HepG2 (cell line): ENCODE results near the gene EPHA2. TPM values are rescaled to one million over a fixed set of nuclear protein-coding genes. Genes with fewer than 3 reads are reported as not detected.

Experiments
- HBP1 ChIP-seq: IDR thresholded peaks from 2 replicates; pipeline ENCODE4 v1.6.1; 2016; ENCODE audit warnings: low read depth, control low read depth
- HNRNPK ChIP-seq: fragments of 200-400 bp; formaldehyde crosslinking; IDR thresholded peaks from 2 replicates; pipeline ENCODE4 v1.6.1; 2018; ENCODE audit warnings: low read length, low read depth, moderate library complexity, mild to moderate bottlenecking; ENCODE audit not compliant: poor library complexity, severe bottlenecking
- HNRNPL ChIP-seq: fragments of 200-400 bp; formaldehyde crosslinking; IDR thresholded peaks from 2 replicates; pipeline ENCODE4 v1.6.1; 2017; ENCODE audit warnings: mild to moderate bottlenecking, low read depth, low read length
- HOXA7 ChIP-seq: sonication (generic); formaldehyde crosslinking; IDR thresholded peaks from 2 replicates; pipeline ENCODE4 v1.8.1; 2022; ENCODE audit warnings: mild to moderate bottlenecking, missing genetic modification reagents, moderate library complexity
- KDM4B ChIP-seq: sonication (generic); formaldehyde crosslinking; IDR thresholded peaks from 2 replicates; pipeline ENCODE4 v1.4.0; 2020; ENCODE audit warnings: missing genetic modification reagents
- MED1 ChIP-seq: sonication (generic); formaldehyde crosslinking; IDR thresholded peaks from 2 replicates; pipeline ENCODE4 v1.4.0; 2020; ENCODE audit warnings: missing genetic modification reagents
- MEF2D ChIP-seq: sonication (generic); formaldehyde crosslinking; IDR thresholded peaks from 2 replicates; pipeline ENCODE4 v1.5.1; 2020; ENCODE audit warnings: mild to moderate bottlenecking, missing genetic modification reagents
- MTA1 ChIP-seq: sonication (generic); formaldehyde crosslinking; IDR thresholded peaks from 2 replicates; pipeline ENCODE4 v1.4.0; 2020; ENCODE audit warnings: missing genetic modification reagents, mild to moderate bottlenecking, borderline replicate concordance
- NCOR1 ChIP-seq: fragments of 200-600 bp; sonication (generic); IDR thresholded peaks from 2 replicates; pipeline ENCODE4 v1.7.0; 2017; ENCODE audit warnings: antibody characterized with exemption, low read length, borderline replicate concordance
- PHF21A ChIP-seq: sonication (generic); formaldehyde crosslinking; IDR thresholded peaks from 2 replicates; pipeline ENCODE4 v1.5.0; 2020; ENCODE audit warnings: mild to moderate bottlenecking, missing genetic modification reagents
- RBFOX2 ChIP-seq: fragments of 200-400 bp; formaldehyde crosslinking; IDR thresholded peaks from 2 replicates; pipeline ENCODE4 v1.6.1; 2017; ENCODE audit warnings: low read depth, mild to moderate bottlenecking, low read length
- RBM39 ChIP-seq: fragments of 200-400 bp; formaldehyde crosslinking; IDR thresholded peaks from one replicate; pipeline ENCODE4 v1.6.1; 2018; ENCODE audit warnings: antibody characterized with exemption, mild to moderate bottlenecking, low read depth, low read length; ENCODE audit not compliant: poor library complexity, severe bottlenecking
- SIX1 ChIP-seq: sonication (generic); formaldehyde crosslinking; IDR thresholded peaks from 2 replicates; pipeline ENCODE4 v1.4.0; 2020; ENCODE audit warnings: missing genetic modification reagents, borderline replicate concordance
- SOX5 ChIP-seq: IDR thresholded peaks from 2 replicates; pipeline ENCODE4 v1.6.1; 2016; ENCODE audit warnings: borderline replicate concordance
- ZMYM4 ChIP-seq: sonication (generic); formaldehyde crosslinking; IDR thresholded peaks from 2 replicates; pipeline ENCODE4 v1.8.1; 2023; ENCODE audit warnings: mild to moderate bottlenecking, missing genetic modification reagents
- ZNF343 ChIP-seq: sonication (generic); formaldehyde crosslinking; IDR thresholded peaks from 2 replicates; pipeline ENCODE4 v1.4.0; 2020; ENCODE audit warnings: mild to moderate bottlenecking, missing genetic modification reagents
- ZNF562 ChIP-seq: sonication (generic); formaldehyde crosslinking; IDR thresholded peaks from 2 replicates; pipeline ENCODE4 v1.8.0; 2022; ENCODE audit warnings: missing genetic modification reagents, borderline replicate concordance
- ZNF652 ChIP-seq: IDR thresholded peaks from 2 replicates; pipeline ENCODE4 v1.6.1; 2016; ENCODE audit warnings: low read depth, borderline replicate concordance
- ZNF678 ChIP-seq: sonication (generic); formaldehyde crosslinking; IDR thresholded peaks from 2 replicates; pipeline ENCODE4 v1.4.0; 2020; ENCODE audit warnings: mild to moderate bottlenecking, missing genetic modification reagents
- ZSCAN12 ChIP-seq: sonication (generic); formaldehyde crosslinking; IDR thresholded peaks from 2 replicates; pipeline ENCODE4 v1.9.0; 2021; ENCODE audit warnings: mild to moderate bottlenecking, missing genetic modification reagents
- ZSCAN30 ChIP-seq: sonication (generic); formaldehyde crosslinking; IDR thresholded peaks from 2 replicates; pipeline ENCODE4 v1.5.0; 2020; ENCODE audit warnings: mild to moderate bottlenecking, missing genetic modification reagents
- polyA plus RNA-seq, 8 experiments: library from polyadenylated mRNA; depleted of rRNA in 3 of 8; stranded (reverse) in 7 of 8; unstranded in 1 of 8; fragments of >200 nt; fragmentation: Illumina TruSeq in 4 of 8; extraction: Trizol in 4 of 8; gene quantifications; 2 replicates each; pipeline versions ENCODE4 v1.2.1 to v1.2.3, GENCODE V29; 2011 to 2016; ENCODE audit warnings: low read depth in 4 of 8, missing spikeins in 1 of 8, mixed read lengths in 1 of 8; ENCODE audit not compliant: insufficient read depth in 1 of 8
- total RNA-seq, 5 experiments: library from RNA; depleted of rRNA; stranded (reverse); fragments of >200 nt; fragmentation: Illumina TruSeq; extraction: Trizol; gene quantifications; 2 replicates each; pipeline ENCODE4 v1.2.3, GENCODE V29; 2016; ENCODE audit warnings: low read depth in 1 of 5
- TF ChIP-seq, protein P1 (sequence below), 2 experiments: fragments of 450-650 bp in 1 of 2; sonication (generic) in 1 of 2; formaldehyde crosslinking; IDR thresholded peaks; 2 replicates each; pipeline versions ENCODE4 v1.5.0 to v1.8.0; 2020 to 2022; ENCODE audit warnings: mild to moderate bottlenecking in 1 of 2, missing genetic modification reagents in 1 of 2

EPHA2 gene
- total and polyA plus RNA-seq, 2 of the 13 experiments (the other 11 are each of a cell fraction or from before 2014, with no cell fraction given) = 33.6 to 53.6 TPM

- no peak for TF ChIP-seq ZNF562 (CRISPR knock-in tag)
- no peak for TF ChIP-seq NCOR1
- peak; percentile 95 for TF ChIP-seq HNRNPL
- no peak for TF ChIP-seq ZNF343
- peak; percentile 55; the same call in 1 of the 2 replicates for TF ChIP-seq RBFOX2
- TF ChIP-seq PHF21A (CRISPR knock-in tag) = peak; percentile 12; the same call in 1 of the 2 replicates
- TF ChIP-seq HNRNPK = no peak
- no peak for TF ChIP-seq SIX1
- 0 out of 2 replicates have a peak, but pooled peaks have one; percentile 9 for TF ChIP-seq HBP1 (CRISPR knock-in tag)
- TF ChIP-seq, protein P1, sequence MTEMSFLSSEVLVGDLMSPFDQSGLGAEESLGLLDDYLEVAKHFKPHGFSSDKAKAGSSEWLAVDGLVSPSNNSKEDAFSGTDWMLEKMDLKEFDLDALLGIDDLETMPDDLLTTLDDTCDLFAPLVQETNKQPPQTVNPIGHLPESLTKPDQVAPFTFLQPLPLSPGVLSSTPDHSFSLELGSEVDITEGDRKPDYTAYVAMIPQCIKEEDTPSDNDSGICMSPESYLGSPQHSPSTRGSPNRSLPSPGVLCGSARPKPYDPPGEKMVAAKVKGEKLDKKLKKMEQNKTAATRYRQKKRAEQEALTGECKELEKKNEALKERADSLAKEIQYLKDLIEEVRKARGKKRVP (CRISPR knock-in tag; IDR thresholded peaks at IDR 0.05) = no peak
- TF ChIP-seq MTA1 = no peak
- TF ChIP-seq RBM39 = no peak
- TF ChIP-seq ZMYM4 (CRISPR knock-in tag) = no peak
- TF ChIP-seq KDM4B (CRISPR knock-in tag) = 0 out of 2 replicates have a peak, but pooled peaks have one; percentile 10
- no peak for TF ChIP-seq MED1 (CRISPR knock-in tag)
- TF ChIP-seq SOX5 = no peak
- no peak for TF ChIP-seq ZSCAN30 (CRISPR knock-in tag)
- TF ChIP-seq ZSCAN12 = no peak
- peak; percentile 90 for TF ChIP-seq ZNF652 (CRISPR knock-in tag)
- TF ChIP-seq MEF2D (CRISPR knock-in tag) = no peak
- no peak for TF ChIP-seq ZNF678 (CRISPR knock-in tag)
- TF ChIP-seq HOXA7 (CRISPR knock-in tag) = no peak
- TF ChIP-seq, all 625 proteins: peak for 30
Measured at GRCh38 chr1:16152481-16153087, 3.3 kb downstream of the EPHA2 start (continued).
